ENCODE measurements around the gene KDM4F. TPM values are rescaled to one million over a fixed set of nuclear protein-coding genes. Genes with fewer than 3 reads are reported as not detected.

KDM4F gene
- total and polyA plus RNA-seq, 2 donors (not counting 3 experiments of a cell fraction or from before 2014, with no cell fraction given): not detected

DNA sequence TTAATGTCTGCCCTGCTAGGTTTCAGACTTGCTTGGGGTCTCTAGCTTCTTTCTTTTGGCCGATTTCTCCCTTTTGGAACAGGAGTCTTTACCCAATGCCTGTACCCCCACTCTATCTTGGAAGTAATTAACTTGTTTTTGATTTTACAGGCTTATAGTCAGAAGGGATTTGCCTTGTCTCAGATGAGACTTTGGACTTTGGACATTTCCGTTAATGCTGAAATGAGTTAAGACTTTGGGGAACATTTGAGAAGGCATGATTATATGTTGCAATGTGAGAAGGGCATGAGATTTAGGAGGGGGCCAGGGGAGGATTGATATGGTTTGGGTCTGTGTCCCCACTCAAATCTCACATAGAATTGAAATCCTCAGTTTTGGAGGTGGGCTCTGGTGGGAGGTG, 5.1 kb downstream of the KDM4F start:
- ChIA-PET CTCF (interaction anchor here (0.7 to 1.3 kb wide), 2 partner anchors 13 to 15 kb away, joined by 3 to 4 read pairs; partner anchors contain the start of gene SRSF8), POLR2A (no interaction called here)
- H2AFZ ChIP-seq (ENCODE audit: low read depth, low read length): no peak overlapping the region
- peaks cover 9 to 20% of the 10 kb centered on the region in 2 experiments for H3K27me3 ChIP-seq (ENCODE audit: control insufficient read depth in 2 of 2, insufficient read depth in 2 of 2, low read length in 2 of 2)
- DNase-seq (ENCODE audit: low read depth, low spot score) (no peak), FAIRE-seq (no peak)
- BruUV-seq (replicated peaks): no TSS peak
- no peaks in the 10 kb centered on the region for H3K4me1 ChIP-seq (ENCODE audit: control insufficient read depth, extremely low read depth, insufficient read depth, low read length)
- dilution Hi-C loops (cut with MboI; ENCODE audit: extremely low pct_ligation_motif_present, low sequenced_read_pairs): no loop called here
- intact Hi-C loops (cut with micrococcal nuclease): no loop called here
- TF ChIP-seq POLR2AphosphoS5 (IDR thresholded peaks at IDR 0.05; ENCODE audit: insufficient read depth, low read depth, low read length) (no peak), JUN (IDR thresholded peaks at IDR 0.05; ENCODE audit: borderline replicate concordance, insufficient read depth, insufficient read length, low read depth) (no peak), GATA2 (IDR thresholded peaks at IDR 0.05; ENCODE audit: insufficient read depth, insufficient read length, low read depth, low read length) (no peak), POLR2A (IDR thresholded peaks at IDR 0.05; ENCODE audit: low read depth, low read length) (no peak), EZH2 (IDR thresholded peaks at IDR 0.05; ENCODE audit: borderline replicate concordance, low read depth, low read length, severe bottlenecking) (no peak), FOS (IDR thresholded peaks at IDR 0.05; ENCODE audit: borderline replicate concordance, insufficient read depth, low read length) (no peak), MYC (IDR thresholded peaks at IDR 0.05; ENCODE audit: low read depth, low read length) (no peak)
- TF ChIP-seq, protein P1, sequence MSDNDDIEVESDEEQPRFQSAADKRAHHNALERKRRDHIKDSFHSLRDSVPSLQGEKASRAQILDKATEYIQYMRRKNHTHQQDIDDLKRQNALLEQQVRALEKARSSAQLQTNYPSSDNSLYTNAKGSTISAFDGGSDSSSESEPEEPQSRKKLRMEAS (IDR thresholded peaks at IDR 0.05; ENCODE audit: insufficient read depth, insufficient read length): no peak
- TF ChIP-seq, protein P2, sequence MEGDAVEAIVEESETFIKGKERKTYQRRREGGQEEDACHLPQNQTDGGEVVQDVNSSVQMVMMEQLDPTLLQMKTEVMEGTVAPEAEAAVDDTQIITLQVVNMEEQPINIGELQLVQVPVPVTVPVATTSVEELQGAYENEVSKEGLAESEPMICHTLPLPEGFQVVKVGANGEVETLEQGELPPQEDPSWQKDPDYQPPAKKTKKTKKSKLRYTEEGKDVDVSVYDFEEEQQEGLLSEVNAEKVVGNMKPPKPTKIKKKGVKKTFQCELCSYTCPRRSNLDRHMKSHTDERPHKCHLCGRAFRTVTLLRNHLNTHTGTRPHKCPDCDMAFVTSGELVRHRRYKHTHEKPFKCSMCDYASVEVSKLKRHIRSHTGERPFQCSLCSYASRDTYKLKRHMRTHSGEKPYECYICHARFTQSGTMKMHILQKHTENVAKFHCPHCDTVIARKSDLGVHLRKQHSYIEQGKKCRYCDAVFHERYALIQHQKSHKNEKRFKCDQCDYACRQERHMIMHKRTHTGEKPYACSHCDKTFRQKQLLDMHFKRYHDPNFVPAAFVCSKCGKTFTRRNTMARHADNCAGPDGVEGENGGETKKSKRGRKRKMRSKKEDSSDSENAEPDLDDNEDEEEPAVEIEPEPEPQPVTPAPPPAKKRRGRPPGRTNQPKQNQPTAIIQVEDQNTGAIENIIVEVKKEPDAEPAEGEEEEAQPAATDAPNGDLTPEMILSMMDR (IDR thresholded peaks at IDR 0.05; ENCODE audit: extremely low read depth in 1 of 2, insufficient read depth in 1 of 2, low read depth in 1 of 2, low read length in 2 of 2): no peak
- no peaks in the 10 kb centered on the region for H3K79me2 ChIP-seq (ENCODE audit: control insufficient read depth, insufficient read depth, low read length)
- no peaks in the 10 kb centered on the region for H4K20me1 ChIP-seq (replicated peaks; ENCODE audit: control insufficient read depth, extremely low read depth, insufficient read depth, low read length)
- no peak overlapping the region for H3K4me3 ChIP-seq (replicated peaks in 1 of 3; ENCODE audit: insufficient read depth in 1 of 3, low read depth in 1 of 3, low read length in 3 of 3)
- H3K9me1 ChIP-seq (replicated peaks; ENCODE audit: control insufficient read depth, extremely low read depth, insufficient read depth, low read length): no peaks in the 10 kb centered on the region
- no peak overlapping the region for H3K9ac ChIP-seq (replicated peaks; ENCODE audit: extremely low read depth, insufficient read depth, low read length)
- H3K4me2 ChIP-seq (ENCODE audit: insufficient read depth, low read length): no peak overlapping the region
- H3K27ac ChIP-seq (ENCODE audit: insufficient read depth, low read depth, low read length): no peak overlapping the region
- no peaks in the 10 kb centered on the region for H3K9me3 ChIP-seq (replicated peaks; ENCODE audit: control insufficient read depth, insufficient read depth, low read length)
- H3K36me3 ChIP-seq (ENCODE audit: control insufficient read depth in 2 of 2, extremely low read depth in 1 of 2, insufficient read depth in 2 of 2, low read length in 2 of 2): no peaks in the 10 kb centered on the region

Measured in endothelial cell of umbilical vein (primary cell).